Esophagus squamous epithelium (tissue), 5 donors: ENCODE measurements around the gene MOK. TPM values are rescaled to one million over a fixed set of nuclear protein-coding genes. Genes with fewer than 3 reads are reported as not detected.

Source experiments
- DNase-seq: peaks from one replicate; lab custom pipeline; 2025; lab: John Stamatoyannopoulos, UW
- H3K27ac ChIP-seq, 4 donors: fragments of 200-600 bp; sonication (generic); one replicate each; pipeline ENCODE4 v1.5.1; 2016 to 2019; ENCODE audit warnings: mild to moderate bottlenecking in 1 of 4
- H3K27me3 ChIP-seq, 4 donors: fragments of 200-600 bp; sonication (generic); 1 replicate in 3 of 4; 2 replicates in 1 of 4; pipeline versions ENCODE4 v1.5.1 to v1.6.0; 2017 to 2021; ENCODE audit warnings: antibody characterized with exemption in 1 of 4
- H3K36me3 ChIP-seq, 3 donors: fragments of 200-600 bp; sonication (generic); one replicate each; pipeline ENCODE4 v1.5.1; 2016 to 2019
- H3K4me1 ChIP-seq, 3 donors: fragments of 200-600 bp; sonication (generic); one replicate each; pipeline ENCODE4 v1.5.1; 2017 to 2019
- H3K4me3 ChIP-seq, 4 donors: fragments of 200-600 bp; sonication (generic); 1 replicate in 3 of 4; 2 replicates in 1 of 4; pipeline ENCODE4 v1.5.1; 2016 to 2019; ENCODE audit warnings: mild to moderate bottlenecking in 2 of 4, moderate library complexity in 1 of 4
- H3K9me3 ChIP-seq, 3 donors: fragments of 200-600 bp; sonication (generic); one replicate each; pipeline ENCODE4 v1.5.1; 2016 to 2019
- POLR2A ChIP-seq, 4 donors: fragments of 450-650 bp; IDR thresholded peaks; one replicate each; pipeline ENCODE4 v1.6.1; 2017; ENCODE audit warnings: antibody characterized with exemption in 4 of 4, mild to moderate bottlenecking in 4 of 4, moderate library complexity in 3 of 4
- WGBS, 2 donors: methylation state at CpG; one replicate each; pipeline ENCODE4 v1.1.5; 2018; 5-methylcytosine and 5-hydroxymethylcytosine counted together
- intact Hi-C: fragments of 100-400 bp; cut with DNase I; formaldehyde crosslinking; loops from one replicate; pipeline ENCODE4 v1.15.0; 2022
- total RNA-seq, 4 donors: library from RNA; depleted of rRNA; stranded (reverse); fragments of >200 nt; gene quantifications; one replicate each; pipeline ENCODE4 v1.1.0, GENCODE V29; 2016
- TF ChIP-seq, protein P1 (sequence below), 6 experiments: fragments of 450-650 bp in 4 of 6; fragments of 200-600 bp in 2 of 6; sonication (generic) in 2 of 6; IDR thresholded peaks; one replicate each; pipeline ENCODE4 v1.5.1; 2016 to 2019; ENCODE audit warnings: antibody characterized with exemption in 6 of 6, mild to moderate bottlenecking in 4 of 6, moderate library complexity in 4 of 6
- donor health status: DM: yes; HTN: yes; CAD: no.

The MOK gene
- total RNA-seq, 4 donors from 2014 or later, result 6.2 to 8.3 (median 6.4) TPM

DNA sequence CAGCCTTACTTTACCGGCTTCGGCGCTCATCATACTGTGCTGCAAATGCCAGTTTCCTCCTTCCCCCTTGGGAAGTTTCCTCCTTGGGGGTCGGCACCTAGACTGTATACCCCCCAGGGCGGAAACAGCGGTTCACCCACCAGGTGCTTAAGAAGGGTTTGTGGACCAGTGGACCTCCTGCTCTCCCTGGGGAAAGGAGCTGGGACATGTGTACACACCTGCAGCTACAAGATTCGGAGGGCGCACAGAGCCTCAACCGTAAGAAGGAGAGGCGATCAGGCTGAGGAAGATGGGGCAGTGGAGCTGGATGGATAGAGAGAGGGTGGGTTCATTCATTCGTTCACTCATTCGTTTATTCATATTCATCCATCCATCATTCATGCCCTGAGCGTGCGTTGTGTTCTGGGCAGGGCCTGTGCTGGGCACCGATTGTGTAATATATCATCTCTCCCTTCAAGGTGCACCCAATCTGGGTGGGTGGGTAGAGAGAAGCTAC is 13.9 kb upstream of the MOK start:
- no peaks in the 10 kb centered on the region for H3K9me3 ChIP-seq
- H3K27me3 ChIP-seq, result no peaks in the 10 kb centered on the region
- intact Hi-C loops, result no loop called here
- no peak for TF ChIP-seq POLR2A (IDR thresholded peaks at IDR 0.05)
- TF ChIP-seq, protein P1, sequence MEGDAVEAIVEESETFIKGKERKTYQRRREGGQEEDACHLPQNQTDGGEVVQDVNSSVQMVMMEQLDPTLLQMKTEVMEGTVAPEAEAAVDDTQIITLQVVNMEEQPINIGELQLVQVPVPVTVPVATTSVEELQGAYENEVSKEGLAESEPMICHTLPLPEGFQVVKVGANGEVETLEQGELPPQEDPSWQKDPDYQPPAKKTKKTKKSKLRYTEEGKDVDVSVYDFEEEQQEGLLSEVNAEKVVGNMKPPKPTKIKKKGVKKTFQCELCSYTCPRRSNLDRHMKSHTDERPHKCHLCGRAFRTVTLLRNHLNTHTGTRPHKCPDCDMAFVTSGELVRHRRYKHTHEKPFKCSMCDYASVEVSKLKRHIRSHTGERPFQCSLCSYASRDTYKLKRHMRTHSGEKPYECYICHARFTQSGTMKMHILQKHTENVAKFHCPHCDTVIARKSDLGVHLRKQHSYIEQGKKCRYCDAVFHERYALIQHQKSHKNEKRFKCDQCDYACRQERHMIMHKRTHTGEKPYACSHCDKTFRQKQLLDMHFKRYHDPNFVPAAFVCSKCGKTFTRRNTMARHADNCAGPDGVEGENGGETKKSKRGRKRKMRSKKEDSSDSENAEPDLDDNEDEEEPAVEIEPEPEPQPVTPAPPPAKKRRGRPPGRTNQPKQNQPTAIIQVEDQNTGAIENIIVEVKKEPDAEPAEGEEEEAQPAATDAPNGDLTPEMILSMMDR (IDR thresholded peaks at IDR 0.05), result no peak
- DNase-seq, result no peak
- 50 to 56% methylated on average over 12 of the region's 15 CpGs for WGBS, 2 donors
- H3K36me3 ChIP-seq, result no peaks in the 10 kb centered on the region
- H3K4me3 ChIP-seq, result peak overlapping the region; percentile 62 to 79 (median 72)
- peaks cover 10 to 72% (median 23%) of the 10 kb centered on the region in 3 donors for H3K4me1 ChIP-seq
- peak overlapping the region; percentile 89 to 96 (median 94) for H3K27ac ChIP-seq

DNA sequence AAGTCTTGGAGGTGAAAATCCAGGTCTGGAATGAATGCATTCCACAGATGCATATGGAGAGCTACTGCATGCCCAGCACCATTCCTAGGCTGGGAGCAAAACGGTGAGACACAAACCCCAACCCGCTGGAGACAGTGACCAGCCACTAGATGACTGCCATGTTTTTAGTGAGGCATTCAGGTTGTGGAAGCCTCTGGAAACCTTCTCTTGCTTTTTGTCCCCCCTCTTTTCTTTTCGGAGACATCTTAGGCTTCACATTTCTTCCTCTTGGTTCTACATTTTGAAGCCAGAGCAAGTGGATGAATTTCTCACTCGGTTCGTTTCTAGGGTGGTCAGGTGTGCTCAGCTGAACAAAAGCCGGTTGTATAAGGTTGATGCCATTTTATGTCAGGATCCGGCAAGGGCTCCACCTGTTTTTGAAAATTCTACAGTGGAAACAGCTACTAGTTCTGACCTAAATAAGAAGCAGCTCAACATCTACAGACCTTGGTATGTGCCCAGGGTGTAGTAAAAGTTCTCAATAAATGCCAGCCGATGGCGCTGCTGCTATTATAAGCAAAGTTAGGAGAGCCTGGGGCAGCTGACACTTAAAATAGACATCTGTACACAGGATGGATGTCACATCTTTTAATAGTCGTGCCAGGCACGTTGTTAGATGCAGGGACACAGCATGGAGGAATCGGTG is 12.7 kb upstream of the MOK start:
- Histone ChIP-seq H3K4me3 (peak overlapping the region; percentile 37 to 67 (median 60)), H3K9me3 (no peaks in the 10 kb centered on the region), H3K27ac (peak overlapping the region; percentile 80 to 90 (median 88)), H3K27me3 (no peaks in the 10 kb centered on the region), H3K36me3 (no peaks in the 10 kb centered on the region), H3K4me1 (peaks cover 13 to 66% (median 23%) of the 10 kb centered on the region in 3 donors)
- intact Hi-C loops, result no loop called here
- TF ChIP-seq, protein P1 (IDR thresholded peaks at IDR 0.05), result peak in 1 of 6 experiments; percentile 4
- no peak for TF ChIP-seq POLR2A (IDR thresholded peaks at IDR 0.05)
- no peak for DNase-seq
- 55% methylated on average over 12 of the region's 12 CpGs for WGBS, 2 donors

DNA sequence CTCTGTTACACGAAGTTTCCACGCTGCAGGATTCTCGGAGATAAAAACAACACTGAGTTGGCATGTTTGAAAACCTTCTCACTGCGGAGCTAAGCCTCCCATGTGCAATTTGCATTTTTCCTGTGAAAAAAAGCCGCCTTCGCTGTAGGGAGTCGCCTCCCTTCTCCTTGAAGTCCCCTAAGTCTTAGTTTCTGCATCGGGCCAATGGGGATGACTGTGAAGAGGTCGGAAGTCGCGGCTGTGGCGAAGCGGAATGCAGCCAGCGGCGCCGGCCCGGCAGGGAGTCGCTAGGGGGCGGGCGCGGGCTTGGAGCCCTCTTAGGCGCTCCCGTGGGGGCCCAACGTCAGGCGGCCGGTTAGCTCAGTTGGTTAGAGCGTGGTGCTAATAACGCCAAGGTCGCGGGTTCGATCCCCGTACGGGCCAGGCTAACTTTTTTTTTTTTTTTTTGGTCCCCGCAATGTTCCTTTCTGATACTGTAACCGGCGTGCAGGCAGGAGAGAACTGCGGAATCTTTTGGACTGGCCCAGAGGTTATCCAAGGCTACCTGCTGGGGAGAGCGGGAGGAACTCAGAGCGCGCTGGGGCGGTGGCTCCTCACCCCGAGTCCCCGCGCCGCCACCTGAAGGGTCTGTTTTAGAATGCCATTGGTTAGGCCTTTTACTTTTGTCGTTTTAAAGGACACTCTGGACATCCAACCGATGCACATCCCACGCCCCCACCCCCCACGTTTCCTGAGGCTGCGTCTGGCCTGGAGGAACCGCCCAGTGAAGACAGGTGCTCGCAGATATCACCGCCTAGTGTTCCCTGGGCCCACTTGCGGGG is 12.0 kb upstream of the MOK start:
- intact Hi-C loops, result no loop called here
- Histone ChIP-seq H3K27me3 (no peaks in the 10 kb centered on the region), H3K9me3 (no peaks in the 10 kb centered on the region), H3K36me3 (no peaks in the 10 kb centered on the region), H3K4me3 (peak overlapping the region; percentile 37 to 67 (median 60)), H3K27ac (peak overlapping the region; percentile 80 to 90 (median 88)), H3K4me1 (peaks cover 13 to 66% (median 23%) of the 10 kb centered on the region in 3 donors)
- WGBS, 2 donors, result 0 to 2% methylated on average over 25 to 32 of the region's 54 CpGs
- no peak for TF ChIP-seq POLR2A (IDR thresholded peaks at IDR 0.05)
- TF ChIP-seq, protein P1 (IDR thresholded peaks at IDR 0.05), result peak; percentile 63 to 93 (median 86)
- DNase-seq, result peak; percentile 38

DNA sequence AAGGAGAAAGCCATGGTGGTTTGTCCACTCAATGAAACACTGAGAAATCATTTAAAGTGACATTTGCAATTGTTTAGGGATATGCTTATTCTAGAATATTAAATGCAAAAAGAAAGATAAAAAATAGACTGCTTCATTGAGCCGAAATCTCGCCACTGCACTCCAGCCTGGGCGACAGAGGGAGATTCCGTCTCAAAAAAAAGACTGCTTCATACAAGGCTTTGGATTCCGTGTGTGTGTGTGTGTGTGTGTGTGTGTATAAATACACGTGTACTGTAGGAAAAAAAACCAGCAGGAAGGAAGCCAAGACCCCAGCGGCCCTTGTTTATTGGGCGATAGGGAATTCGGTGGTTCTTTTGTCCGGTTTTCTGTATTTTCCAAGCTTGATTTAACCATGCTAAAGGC is 11.4 kb upstream of the MOK start:
- DNase-seq, result no peak
- intact Hi-C loops, result no loop called here
- Histone ChIP-seq H3K4me1 (peaks cover 13 to 64% (median 23%) of the 10 kb centered on the region in 3 donors), H3K27ac (peak overlapping the region; percentile 41 to 90 (median 80)), H3K9me3 (no peaks in the 10 kb centered on the region), H3K27me3 (no peaks in the 10 kb centered on the region), H3K4me3 (peak overlapping the region; percentile 37 to 67 (median 60)), H3K36me3 (no peaks in the 10 kb centered on the region)
- TF ChIP-seq, protein P1 (IDR thresholded peaks at IDR 0.05), result no peak
- TF ChIP-seq POLR2A (IDR thresholded peaks at IDR 0.05), result no peak
- WGBS, 2 donors, result 1 to 5% methylated on average over 10 of the region's 10 CpGs
